Endothelial cell of umbilical vein (primary cell): ENCODE measurements around the gene ZNF687. TPM values are rescaled to one million over a fixed set of nuclear protein-coding genes. Genes with fewer than 3 reads are reported as not detected.

Experiments
- BruUV-seq: library from RNA; stranded (reverse); fragments of 400-500 nt; replicated peaks from 2 replicates; lab custom pipeline; 2021; lab: Mats Ljungman, UMichigan
- CTCF ChIA-PET: fragments of 300-600, 350-600 bp; sonication (Branson Sonifier 250); formaldehyde crosslinking; loops from one replicate; lab custom pipeline; 2021; ENCODE audit warnings: antibody characterized with exemption, inconsistent platforms; lab: Charles Lee
- POLR2A ChIA-PET: fragments of 300-600, 350-600 bp; sonication (Branson Sonifier 250); formaldehyde crosslinking; loops from one replicate; lab custom pipeline; 2021; ENCODE audit warnings: antibody characterized with exemption, inconsistent platforms; lab: Charles Lee
- DNase-seq: peaks from one replicate; pipeline ENCODE4 v3.0.0-alpha.2; 2011; ENCODE audit warnings: low read depth, low spot score
- FAIRE-seq: peaks from 2 replicates; lab custom pipeline; 2011; peaks lifted over from hg19 to GRCh38; lab: Jason Lieb, UNC
- H2AFZ ChIP-seq: 2 replicates; pipeline ENCODE4 v1.6.0; 2012; ENCODE audit warnings: low read depth, low read length, control low read depth, inconsistent platforms
- H3K27ac ChIP-seq: 2 replicates; pipeline ENCODE4 v1.5.1; 2011; ENCODE audit warnings: low read depth, mild to moderate bottlenecking, control low read depth, low read length, moderate library complexity; ENCODE audit not compliant: insufficient read depth
- H3K27me3 ChIP-seq, 2 experiments: 2 replicates each; pipeline versions ENCODE4 v1.6.0 to v1.6.1; 2011; ENCODE audit warnings: low read length in 2 of 2, mixed read lengths in 1 of 2; ENCODE audit not compliant: control insufficient read depth in 2 of 2, insufficient read depth in 2 of 2
- H3K36me3 ChIP-seq, 2 experiments: 2 replicates in 1 of 2; 3 replicates in 1 of 2; pipeline ENCODE4 v1.5.1; 2011; ENCODE audit warnings: low read length in 2 of 2, mild to moderate bottlenecking in 1 of 2, moderate library complexity in 1 of 2; ENCODE audit not compliant: control insufficient read depth in 2 of 2, insufficient read depth in 2 of 2; ENCODE audit errors: extremely low read depth in 1 of 2
- H3K4me1 ChIP-seq: 3 replicates; pipeline ENCODE4 v1.5.1; 2011; ENCODE audit warnings: mild to moderate bottlenecking, low read length; ENCODE audit not compliant: control insufficient read depth, insufficient read depth; ENCODE audit errors: extremely low read depth
- H3K4me2 ChIP-seq: 2 replicates; pipeline ENCODE4 v1.6.1; 2011; ENCODE audit warnings: low read length, control low read depth, mixed read lengths; ENCODE audit not compliant: insufficient read depth
- H3K4me3 ChIP-seq, 3 experiments: fragments of 200-600 bp in 1 of 3; sonication (generic), shearing (Covaris generic) in 1 of 3; replicated peaks in 1 of 3; 2 replicates each; pipeline ENCODE4 v1.5.1; 2011 to 2016; ENCODE audit warnings: control low read depth in 3 of 3, low read length in 3 of 3, mild to moderate bottlenecking in 2 of 3, inconsistent platforms in 1 of 3, low read depth in 1 of 3, moderate library complexity in 1 of 3; ENCODE audit not compliant: insufficient read depth in 1 of 3
- H3K79me2 ChIP-seq: 2 replicates; pipeline ENCODE4 v1.6.0; 2012; ENCODE audit warnings: low read length, inconsistent platforms; ENCODE audit not compliant: control insufficient read depth, insufficient read depth
- H3K9ac ChIP-seq: replicated peaks from 2 replicates; pipeline ENCODE3; 2011; ENCODE audit warnings: low read length, control low read depth; ENCODE audit not compliant: insufficient read depth; ENCODE audit errors: extremely low read depth
- H3K9me1 ChIP-seq: replicated peaks from 3 replicates; pipeline ENCODE4 v1.6.0; 2011; ENCODE audit warnings: mild to moderate bottlenecking, low read length; ENCODE audit not compliant: control insufficient read depth, insufficient read depth; ENCODE audit errors: extremely low read depth
- H3K9me3 ChIP-seq: replicated peaks from 2 replicates; pipeline ENCODE4 v1.5.1; 2012; ENCODE audit warnings: low read length, inconsistent platforms; ENCODE audit not compliant: control insufficient read depth, insufficient read depth
- H4K20me1 ChIP-seq: replicated peaks from 2 replicates; pipeline ENCODE3; 2011; ENCODE audit warnings: mild to moderate bottlenecking, low read length; ENCODE audit not compliant: control insufficient read depth, insufficient read depth; ENCODE audit errors: extremely low read depth
- EZH2 ChIP-seq: IDR thresholded peaks from 2 replicates; pipeline ENCODE4 v1.6.1; 2012; ENCODE audit warnings: borderline replicate concordance, low read depth, mild to moderate bottlenecking, moderate library complexity, low read length, inconsistent platforms; ENCODE audit not compliant: severe bottlenecking
- FOS ChIP-seq: IDR thresholded peaks from 2 replicates; pipeline ENCODE4 v1.6.1; 2011; ENCODE audit warnings: mild to moderate bottlenecking, low read length, moderate library complexity, borderline replicate concordance; ENCODE audit not compliant: insufficient read depth
- GATA2 ChIP-seq: IDR thresholded peaks from 2 replicates; pipeline ENCODE4 v1.7.0; 2011; ENCODE audit warnings: low read depth, mild to moderate bottlenecking, moderate library complexity, mixed read lengths, low read length; ENCODE audit not compliant: insufficient read length, insufficient read depth
- JUN ChIP-seq: IDR thresholded peaks from 2 replicates; pipeline ENCODE4 v1.6.1; 2011; ENCODE audit warnings: borderline replicate concordance, low read depth; ENCODE audit not compliant: insufficient read length, insufficient read depth
- MYC ChIP-seq: IDR thresholded peaks from one replicate; pipeline ENCODE4 v1.6.1; 2011; ENCODE audit warnings: mild to moderate bottlenecking, low read depth, low read length
- POLR2A ChIP-seq: IDR thresholded peaks from 2 replicates; pipeline ENCODE4 v1.6.1; 2012; ENCODE audit warnings: low read depth, mild to moderate bottlenecking, control low read depth, low read length
- POLR2AphosphoS5 ChIP-seq: IDR thresholded peaks from 2 replicates; pipeline ENCODE4 v1.6.1; 2012; ENCODE audit warnings: low read depth, mild to moderate bottlenecking, control low read depth, low read length, moderate library complexity; ENCODE audit not compliant: insufficient read depth
- dilution Hi-C: fragments of 300-500 bp; cut with MboI; formaldehyde crosslinking; loops from one replicate; pipeline ENCODE4 v1.15.0; 2019; ENCODE audit warnings: low sequenced_read_pairs; ENCODE audit not compliant: extremely low pct_ligation_motif_present
- intact Hi-C: fragments of 100-400 bp; cut with micrococcal nuclease; formaldehyde crosslinking; loops from one replicate; pipeline ENCODE4 v1.10.0; 2022
- polyA plus RNA-seq, 4 experiments: library from polyadenylated mRNA; depleted of rRNA in 3 of 4; stranded (reverse) in 3 of 4; unstranded in 1 of 4; fragments of >200 nt; gene quantifications; 2 replicates each; pipeline versions ENCODE4 v1.2.1 to v1.2.3, GENCODE V29; 2011 to 2012; ENCODE audit warnings: missing spikeins in 1 of 4
- total RNA-seq: library from RNA; stranded (reverse); gene quantifications from 2 replicates; pipeline ENCODE4 v1.2.3, GENCODE V29; 2021
- TF ChIP-seq, protein P1 (sequence below): IDR thresholded peaks from 2 replicates; pipeline ENCODE4 v1.6.1; 2011; ENCODE audit not compliant: insufficient read depth, insufficient read length
- TF ChIP-seq, protein P2 (sequence below), 2 donors: IDR thresholded peaks; 1 replicate in 1 of 2; 2 replicates in 1 of 2; pipeline ENCODE4 v1.5.1; 2011; ENCODE audit warnings: low read length in 2 of 2, mild to moderate bottlenecking in 2 of 2, moderate library complexity in 2 of 2, control low read depth in 1 of 2, inconsistent platforms in 1 of 2, low read depth in 1 of 2; ENCODE audit not compliant: insufficient read depth in 1 of 2; ENCODE audit errors: extremely low read depth in 1 of 2

The ZNF687 gene
- total and polyA plus RNA-seq, 2 donors (not counting 3 experiments of a cell fraction or from before 2014, with no cell fraction given), result 17.9 to 20.1 TPM

DNA sequence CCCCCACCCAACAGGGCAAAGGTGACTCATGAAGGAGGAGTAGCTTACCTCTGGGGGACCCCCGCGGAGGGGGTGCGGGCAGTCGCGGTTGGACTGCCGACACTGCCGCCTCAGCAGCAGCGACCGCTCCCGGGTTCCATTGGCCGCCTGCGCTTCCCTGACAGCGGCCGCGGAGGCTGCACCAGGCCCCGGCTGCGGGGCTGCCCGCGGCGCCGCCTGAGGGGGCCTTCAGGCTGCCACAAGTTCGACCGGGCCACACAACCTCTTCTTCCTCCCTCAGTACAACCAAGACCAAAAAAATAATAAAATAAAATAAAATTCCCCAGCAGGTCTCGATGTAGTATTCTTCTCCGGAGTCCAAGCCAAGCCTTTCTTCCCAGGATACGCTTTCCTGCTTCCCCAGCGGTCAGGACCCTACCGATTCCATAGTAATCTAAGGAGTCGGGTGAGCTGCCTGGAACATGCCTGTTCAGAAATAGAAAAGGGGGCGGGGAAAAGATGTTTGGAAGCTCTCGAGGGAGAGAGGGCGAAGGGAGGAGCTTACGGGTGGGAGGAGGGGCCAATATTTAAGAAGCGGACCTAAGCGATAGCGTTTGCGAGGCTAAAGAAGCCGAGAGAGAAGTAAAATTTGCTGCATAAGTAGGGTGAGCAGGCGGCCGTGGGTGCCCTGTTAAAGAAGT is 45.3 kb downstream of the ZNF687 start, which contains the start of gene PI4KB:
Gene PI4KB (minus strand): TSS at position 194 of the 680 bp plus-strand sequence. CDS start 10,935 bp downstream, outside the sequence.
- Histone ChIP-seq H3K9ac (peak within 1 kb of the TSS; percentile 97), H3K4me1 (peaks cover 22% of the 10 kb centered on the region), H3K79me2 (peaks cover 26% of the 10 kb centered on the region), H3K27me3 (no peaks in the 10 kb centered on the region), H3K36me3 (peaks cover 0 to 3% of the 10 kb centered on the region in 2 experiments), H3K9me3 (no peaks in the 10 kb centered on the region), H3K9me1 (no peaks in the 10 kb centered on the region), H4K20me1 (no peaks in the 10 kb centered on the region), H3K4me3 (peak within 1 kb of the TSS; percentile 63 to 86 (median 83)), H3K27ac (peak within 1 kb of the TSS; percentile 93), H2AFZ (peak within 1 kb of the TSS; percentile 83), H3K4me2 (peak within 1 kb of the TSS; percentile 79)
- DNase-seq (peak; percentile 98), FAIRE-seq (peak; percentile 90)
- ChIA-PET CTCF (interaction anchor here (0.7 to 5.9 kb wide), 8 partner anchors 10 to 91 kb away, joined by 3 to 103 read pairs (median 6); no protein-coding TSS in a partner anchor), POLR2A (interaction anchor here (1.0 to 1.8 kb wide), 6 partner anchors 9 to 213 kb away, joined by 3 to 11 read pairs (median 3); partner anchors contain the start of gene ZNF687)
- intact Hi-C loops, result loop anchor here (1.0 to 5.0 kb wide), 4 partner anchors 13 to 130 kb away; partner anchors contain the start of gene PIP5K1A
- TF ChIP-seq GATA2, result no peak
- peak; percentile 68 for TF ChIP-seq POLR2A
- TF ChIP-seq POLR2AphosphoS5, result peak; percentile 62
- dilution Hi-C loops, result no loop called here
- BruUV-seq, result no TSS peak

DNA sequence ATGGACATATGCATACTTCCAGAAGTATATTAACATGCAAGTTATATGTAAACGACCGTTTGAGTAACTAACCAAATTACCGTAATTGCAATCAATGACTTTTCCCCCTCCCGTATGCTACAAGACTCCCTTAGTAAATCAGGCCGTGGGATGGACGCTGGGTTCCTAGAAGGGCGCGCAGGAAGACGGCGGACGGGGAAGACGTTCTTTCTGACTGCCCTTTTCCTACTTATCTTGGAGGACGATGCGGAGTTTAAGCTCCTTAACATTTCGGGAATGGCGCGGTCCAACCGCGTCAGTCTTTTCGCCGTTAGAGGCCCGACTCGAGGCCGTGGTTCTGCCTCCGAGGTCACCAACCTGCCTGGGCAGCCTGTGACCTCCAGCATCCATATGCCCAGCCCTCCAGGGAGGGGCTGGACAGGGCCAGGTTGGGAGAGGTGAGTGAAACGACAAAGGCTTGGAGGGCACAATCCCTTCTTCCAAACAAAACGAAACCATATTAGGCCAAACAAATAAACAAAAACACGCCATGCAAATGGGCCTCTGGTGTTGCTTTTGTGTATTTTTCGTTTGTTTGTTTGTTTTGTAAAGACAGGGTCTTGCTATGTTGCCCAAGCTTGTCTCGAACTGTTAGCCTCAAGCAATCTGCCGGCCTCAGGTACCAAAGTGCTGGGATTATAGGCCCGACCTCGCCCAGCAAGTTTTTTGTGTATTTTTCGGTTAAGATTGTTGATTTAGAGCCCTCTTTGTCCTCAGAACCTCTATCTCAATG is 46.0 kb downstream of the ZNF687 start:
- FAIRE-seq, result no peak

More for the DNA sequence above, 46.0 kb downstream of the ZNF687 start:
- H3K4me2 ChIP-seq, result peak overlapping the region; percentile 35
- peak overlapping the region; percentile 97 for H3K9ac ChIP-seq
- ChIA-PET POLR2A (interaction anchor here (1.0 to 1.8 kb wide), 6 partner anchors 8 to 213 kb away, joined by 3 to 11 read pairs (median 3); partner anchors contain the start of gene ZNF687), CTCF (interaction anchor here (1.3 to 5.9 kb wide), 7 partner anchors 11 to 90 kb away, joined by 3 to 103 read pairs (median 7); no protein-coding TSS in a partner anchor)
- no peaks in the 10 kb centered on the region for H4K20me1 ChIP-seq
- BruUV-seq, result TSS peak; percentile 70
- DNase-seq, result no peak
- H3K36me3 ChIP-seq, result peaks cover 0 to 3% of the 10 kb centered on the region in 2 experiments
- peaks cover 26% of the 10 kb centered on the region for H3K79me2 ChIP-seq
- H2AFZ ChIP-seq, result peak overlapping the region; percentile 83
- dilution Hi-C loops (no loop called here), intact Hi-C loops (loop anchor here (1.0 to 5.0 kb wide), 5 partner anchors 13 to 131 kb away; partner anchors contain the start of gene PIP5K1A)
- no peak for TF ChIP-seq POLR2AphosphoS5
- TF ChIP-seq, protein P1, sequence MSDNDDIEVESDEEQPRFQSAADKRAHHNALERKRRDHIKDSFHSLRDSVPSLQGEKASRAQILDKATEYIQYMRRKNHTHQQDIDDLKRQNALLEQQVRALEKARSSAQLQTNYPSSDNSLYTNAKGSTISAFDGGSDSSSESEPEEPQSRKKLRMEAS, result no peak
- TF ChIP-seq, protein P2, sequence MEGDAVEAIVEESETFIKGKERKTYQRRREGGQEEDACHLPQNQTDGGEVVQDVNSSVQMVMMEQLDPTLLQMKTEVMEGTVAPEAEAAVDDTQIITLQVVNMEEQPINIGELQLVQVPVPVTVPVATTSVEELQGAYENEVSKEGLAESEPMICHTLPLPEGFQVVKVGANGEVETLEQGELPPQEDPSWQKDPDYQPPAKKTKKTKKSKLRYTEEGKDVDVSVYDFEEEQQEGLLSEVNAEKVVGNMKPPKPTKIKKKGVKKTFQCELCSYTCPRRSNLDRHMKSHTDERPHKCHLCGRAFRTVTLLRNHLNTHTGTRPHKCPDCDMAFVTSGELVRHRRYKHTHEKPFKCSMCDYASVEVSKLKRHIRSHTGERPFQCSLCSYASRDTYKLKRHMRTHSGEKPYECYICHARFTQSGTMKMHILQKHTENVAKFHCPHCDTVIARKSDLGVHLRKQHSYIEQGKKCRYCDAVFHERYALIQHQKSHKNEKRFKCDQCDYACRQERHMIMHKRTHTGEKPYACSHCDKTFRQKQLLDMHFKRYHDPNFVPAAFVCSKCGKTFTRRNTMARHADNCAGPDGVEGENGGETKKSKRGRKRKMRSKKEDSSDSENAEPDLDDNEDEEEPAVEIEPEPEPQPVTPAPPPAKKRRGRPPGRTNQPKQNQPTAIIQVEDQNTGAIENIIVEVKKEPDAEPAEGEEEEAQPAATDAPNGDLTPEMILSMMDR (IDR thresholded peaks at IDR 0.05; ENCODE audit: extremely low read depth in 1 of 2, insufficient read depth in 1 of 2, low read depth in 1 of 2, low read length in 2 of 2), result no peak
- TF ChIP-seq FOS, result no peak
- TF ChIP-seq JUN, result no peak
- no peak for TF ChIP-seq MYC
- no peak for TF ChIP-seq GATA2
- no peak for TF ChIP-seq EZH2
- TF ChIP-seq POLR2A, result no peak
- H3K27ac ChIP-seq, result peak overlapping the region; percentile 36
- H3K9me1 ChIP-seq, result no peaks in the 10 kb centered on the region
- no peaks in the 10 kb centered on the region for H3K27me3 ChIP-seq
- H3K9me3 ChIP-seq, result no peaks in the 10 kb centered on the region
- H3K4me1 ChIP-seq, result peaks cover 22% of the 10 kb centered on the region
- peak overlapping the region; percentile 0 to 86 (median 38) for H3K4me3 ChIP-seq
